Erythroblast (primary cell): Measurements from ENCODE around the gene ANO4.
"Not testable (repeated sequence)": the region's sequence is repeated elsewhere in the genome, so short reads cannot be mapped to it uniquely, and the experiment has no call there.

ENCODE experiments used
- DNase-seq, 2 experiments: peaks; one replicate each; lab custom pipeline; 2025; lab: John Stamatoyannopoulos, UW
- GATA1 ChIP-seq: IDR thresholded peaks from 2 replicates; pipeline ENCODE4 v1.6.1; 2011; ENCODE audit warnings: low read depth, mild to moderate bottlenecking, control low read depth, low read length, moderate library complexity
- POLR2A ChIP-seq: IDR thresholded peaks from 2 replicates; pipeline ENCODE4 v1.6.1; 2011; ENCODE audit warnings: mild to moderate bottlenecking, low read length

The ANO4 gene

GRCh38 chr12:100926669-100927248, 132.2 kb downstream of the ANO4 start:
- no peak for TF ChIP-seq GATA1
- no peak for TF ChIP-seq POLR2A

GRCh38 chr12:100927826-100928225, 133.2 kb downstream of the ANO4 start:
- no peak for DNase-seq
- TF ChIP-seq POLR2A (no peak), GATA1 (no peak)

More at GRCh38 chr12:100926669-100927248, 132.2 kb downstream of the ANO4 start:
- DNase-seq = no peak

GRCh38 chr12:100932571-100932970, 138.0 kb downstream of the ANO4 start:
- TF ChIP-seq POLR2A = no peak
- no peak for TF ChIP-seq GATA1
- DNase-seq = no peak

- DNase-seq = not testable (repeated sequence)
Measured at GRCh38 chr12:100933531-100933930, 139.0 kb downstream of the ANO4 start.

GRCh38 chr12:100935929-100936328, 141.4 kb downstream of the ANO4 start:
- no peak for TF ChIP-seq GATA1
- no peak for TF ChIP-seq POLR2A
- DNase-seq = no peak

- no peak for DNase-seq
- no peak for TF ChIP-seq POLR2A
- TF ChIP-seq GATA1 = no peak
Measured at GRCh38 chr12:100936661-100937060, 142.1 kb downstream of the ANO4 start.

- TF ChIP-seq GATA1 = no peak
- no peak for TF ChIP-seq POLR2A
- DNase-seq = no peak
Measured at GRCh38 chr12:100940503-100940902, 145.9 kb downstream of the ANO4 start.

- no peak for DNase-seq
- no peak for TF ChIP-seq GATA1
- TF ChIP-seq POLR2A = no peak
Measured at GRCh38 chr12:100942984-100943749, 148.6 kb downstream of the ANO4 start.

- TF ChIP-seq POLR2A (no peak), GATA1 (no peak)
Measured at GRCh38 chr12:100951756-100952155, 157.2 kb downstream of the ANO4 start.

GRCh38 chr12:100953217-100953616, 158.6 kb downstream of the ANO4 start:
- DNase-seq = no peak

More at GRCh38 chr12:100951756-100952155, 157.2 kb downstream of the ANO4 start:
- DNase-seq = no peak

GRCh38 chr12:100953677-100954076, 159.1 kb downstream of the ANO4 start:
- no peak for DNase-seq
- no peak for TF ChIP-seq GATA1
- no peak for TF ChIP-seq POLR2A

More at GRCh38 chr12:100953217-100953616, 158.6 kb downstream of the ANO4 start:
- TF ChIP-seq POLR2A = no peak
- no peak for TF ChIP-seq GATA1

GRCh38 chr12:100954118-100954517, 159.5 kb downstream of the ANO4 start:
- no peak for DNase-seq
- TF ChIP-seq GATA1 = no peak
- TF ChIP-seq POLR2A = no peak

GRCh38 chr12:100955139-100955538, 160.6 kb downstream of the ANO4 start:
- no peak for TF ChIP-seq POLR2A
- DNase-seq = no peak

GRCh38 chr12:100956311-100956852, 161.8 kb downstream of the ANO4 start:
- TF ChIP-seq GATA1 (no peak), POLR2A (no peak)
- no peak for DNase-seq
